GM06990 (cell line): ENCODE measurements around the gene GPR18.

Source experiments
- DNase-seq: peaks from one replicate; pipeline ENCODE4 v3.0.0-alpha.2; 2011; ENCODE audit not compliant: insufficient read length; ENCODE audit errors: extremely low read depth
- H3K27me3 ChIP-seq: replicated peaks from 2 replicates; pipeline ENCODE4 v1.6.0; 2011; ENCODE audit warnings: low read length; ENCODE audit not compliant: control insufficient read depth, insufficient read depth
- H3K36me3 ChIP-seq: 2 replicates; pipeline ENCODE4 v1.5.1; 2011; ENCODE audit warnings: low read length; ENCODE audit not compliant: control insufficient read depth, insufficient read depth
- H3K4me3 ChIP-seq: replicated peaks from 2 replicates; pipeline ENCODE4 v1.5.1; 2011; ENCODE audit warnings: low read depth, mild to moderate bottlenecking, control low read depth, low read length
- CTCF ChIP-seq: IDR thresholded peaks from 2 replicates; pipeline ENCODE4 v1.5.1; 2011; ENCODE audit warnings: low read length, control low read depth, mild to moderate bottlenecking, inconsistent platforms; ENCODE audit not compliant: insufficient read depth, poor library complexity, severe bottlenecking

Gene GPR18

DNA sequence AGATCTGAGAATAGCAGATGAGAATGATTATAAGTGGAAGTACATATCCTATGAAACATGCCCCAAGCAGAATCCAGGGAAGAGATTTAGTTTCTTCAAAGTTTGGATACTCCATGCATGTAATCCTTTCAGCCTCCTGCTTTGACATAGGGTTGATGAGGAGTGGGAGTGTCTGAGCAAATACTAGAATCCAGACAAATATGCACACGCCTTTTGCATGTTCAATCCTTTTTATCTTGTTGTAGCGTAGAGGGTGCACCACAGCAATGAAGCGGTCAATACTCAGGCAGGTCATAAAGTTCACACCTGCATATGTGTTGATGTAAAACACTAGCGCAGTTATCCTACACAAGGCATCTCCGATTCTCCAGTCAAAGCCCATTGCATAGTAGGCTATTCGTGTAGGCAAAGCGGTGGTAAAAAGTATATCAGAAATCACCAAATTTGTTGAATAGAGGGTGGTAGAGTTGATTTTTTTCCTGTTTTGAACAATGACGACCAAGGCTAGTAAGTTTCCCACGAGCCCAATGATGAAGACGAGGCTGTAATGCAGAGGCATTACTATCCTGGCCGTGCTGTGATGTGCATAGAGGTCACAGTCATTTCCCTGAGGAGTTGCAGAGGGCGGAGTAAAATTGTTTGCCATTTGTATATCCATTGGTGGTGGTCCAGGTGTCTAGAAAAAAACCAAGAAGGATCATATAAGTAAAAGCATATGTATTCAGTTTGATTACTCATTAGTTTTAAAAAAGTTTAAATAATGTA lies 37.5 kb upstream of the GPR18 start:
- TF ChIP-seq CTCF, result no peak
- H3K36me3 ChIP-seq, result peaks cover 14% of the 10 kb centered on the region
- H3K4me3 ChIP-seq, result no peak overlapping the region
- no peak for DNase-seq
- H3K27me3 ChIP-seq, result no peaks in the 10 kb centered on the region

DNA sequence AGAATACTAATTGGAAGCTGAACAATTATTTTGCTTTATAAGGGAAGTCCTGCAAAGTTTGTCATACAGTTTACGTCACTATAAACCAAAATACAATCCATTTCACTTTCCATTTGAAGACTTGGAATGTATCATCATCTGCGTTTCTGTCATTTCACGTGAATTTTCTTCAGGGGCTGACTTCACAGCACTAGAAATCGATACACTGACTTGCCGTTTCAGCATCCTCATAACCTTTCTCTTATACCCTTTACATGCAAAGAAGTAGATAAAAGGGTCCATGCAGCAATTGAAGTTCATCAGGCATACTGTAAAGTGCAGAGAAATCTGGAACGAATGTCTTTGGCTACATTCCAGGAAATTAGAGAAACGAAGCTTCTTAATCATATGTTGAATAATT lies 36.8 kb upstream of the GPR18 start:
- Histone ChIP-seq H3K36me3 (peaks cover 12% of the 10 kb centered on the region), H3K4me3 (no peak overlapping the region), H3K27me3 (no peaks in the 10 kb centered on the region)
- TF ChIP-seq CTCF, result no peak
- no peak for DNase-seq

GRCh38 chr13:99294198-99294597 lies 36.0 kb upstream of the GPR18 start:
- no peak overlapping the region for H3K4me3 ChIP-seq
- no peaks in the 10 kb centered on the region for H3K27me3 ChIP-seq
- peaks cover 10% of the 10 kb centered on the region for H3K36me3 ChIP-seq
- no peak for DNase-seq
- TF ChIP-seq CTCF, result no peak

DNA sequence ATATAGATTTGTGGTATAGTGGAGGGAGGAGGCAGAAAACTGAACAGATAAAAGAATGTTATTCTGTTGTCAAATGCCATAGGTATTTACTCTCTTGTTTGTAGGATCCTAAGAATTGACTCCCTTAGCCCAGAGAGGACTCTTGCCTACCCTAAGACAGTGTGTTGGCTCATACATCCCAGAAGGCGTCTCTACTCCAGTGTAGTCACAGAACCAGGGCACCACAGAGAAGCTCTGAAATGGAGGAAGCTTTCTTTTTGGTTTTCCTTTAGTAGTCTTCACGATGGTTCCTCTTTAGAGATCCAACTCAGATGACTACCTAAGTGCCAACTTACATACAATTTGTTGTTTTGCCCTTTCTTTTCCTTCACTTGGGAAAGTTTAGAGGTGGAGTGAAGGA lies 35.0 kb upstream of the GPR18 start:
- DNase-seq, result no peak
- no peak for TF ChIP-seq CTCF

DNA sequence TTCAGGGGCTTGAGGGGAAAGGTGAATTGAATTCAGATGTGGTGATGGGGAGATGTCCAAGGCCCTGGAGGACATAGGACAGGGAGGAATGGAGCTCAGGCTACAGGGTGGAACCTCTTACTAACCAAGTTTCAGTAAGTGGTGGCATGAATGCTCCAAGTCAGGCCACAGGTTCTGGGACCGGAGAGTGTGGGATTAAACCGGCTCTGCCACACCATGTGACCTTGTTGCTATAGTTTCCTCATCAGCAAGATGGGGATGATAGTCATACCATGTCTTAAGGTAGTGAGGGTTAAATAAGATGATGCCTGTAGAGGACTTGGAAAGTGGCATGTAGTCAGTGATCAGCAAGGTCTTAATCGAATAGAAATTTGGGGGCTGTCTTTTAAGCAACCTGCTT lies 32.7 kb upstream of the GPR18 start:
- H3K36me3 ChIP-seq, result peaks cover 10% of the 10 kb centered on the region
- DNase-seq, result no peak

More for the DNA sequence above, 35.0 kb upstream of the GPR18 start:
- H3K27me3 ChIP-seq, result no peaks in the 10 kb centered on the region
- peaks cover 10% of the 10 kb centered on the region for H3K36me3 ChIP-seq
- H3K4me3 ChIP-seq, result no peak overlapping the region

More for the DNA sequence above, 32.7 kb upstream of the GPR18 start:
- Histone ChIP-seq H3K27me3 (no peaks in the 10 kb centered on the region), H3K4me3 (no peak overlapping the region)
- no peak for TF ChIP-seq CTCF
